ENCODE results near the gene COX7A1. TPM values are rescaled to one million over a fixed set of nuclear protein-coding genes. Genes with fewer than 3 reads are reported as not detected.

COX7A1 gene
- total and polyA plus RNA-seq, 10 of the 15 experiments (the other 5 are each of a cell fraction or from before 2014, with no cell fraction given), result not detected

DNA sequence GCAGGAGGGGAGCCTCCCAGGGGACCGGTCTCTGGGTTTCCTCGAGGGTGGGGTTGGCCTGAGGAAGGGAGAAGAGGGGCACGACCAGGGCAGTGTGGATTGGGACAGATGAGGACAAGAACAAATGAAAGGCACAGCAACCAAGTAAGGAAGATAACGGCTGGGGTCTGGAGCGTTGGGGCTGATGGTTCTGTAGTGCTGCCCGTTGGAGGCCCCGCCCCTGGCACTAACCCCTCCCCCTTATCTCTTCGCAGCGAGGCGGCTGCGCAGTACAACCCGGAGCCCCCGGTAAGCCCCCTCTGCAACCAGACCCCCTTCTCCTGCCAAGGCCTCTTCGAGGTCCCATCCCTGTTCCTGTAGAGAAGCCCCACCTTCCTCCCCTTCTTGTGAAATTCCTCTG is 10.2 kb downstream of the COX7A1 start:
- BruUV-seq (replicated peaks), result no TSS peak
- peaks cover 16% of the 10 kb centered on the region for H3K79me2 ChIP-seq (ENCODE audit: control insufficient read depth, insufficient read depth, low read length)
- H3K4me2 ChIP-seq (ENCODE audit: control insufficient read depth, insufficient read depth), result peak overlapping the region; percentile 89; the same call in 1 of the 2 replicates
- peaks cover 6% of the 10 kb centered on the region; the same call in 1 of the 2 replicates for H3K4me1 ChIP-seq (ENCODE audit: control insufficient read depth, insufficient read depth, low read length)
- H2AFZ ChIP-seq (ENCODE audit: control insufficient read depth, low read depth, low read length), result no peak overlapping the region
- 93% methylated on average over 12 of the region's 14 CpGs for WGBS (ENCODE audit: insufficient coverage, insufficient replicate concordance, low lambda C conversion rate, missing lambda C conversion rate)
- H3K36me3 ChIP-seq (ENCODE audit: control insufficient read depth in 2 of 2, insufficient read depth in 2 of 2, low read length in 1 of 2), result peaks cover 11 to 16% of the 10 kb centered on the region in 2 experiments; a peak in 3 of 4 replicates
- intact Hi-C loops (cut with micrococcal nuclease; ENCODE audit: unreplicated experiment) (no loop called here), in situ Hi-C loops (cut with MboI) (no loop called here)
- H3K9me3 ChIP-seq (replicated peaks; ENCODE audit: control insufficient read depth, insufficient read depth, low read length), result no peaks in the 10 kb centered on the region
- CTCF ChIA-PET, result no interaction called here
- no peaks in the 10 kb centered on the region for H3K27me3 ChIP-seq (replicated peaks in 1 of 2; ENCODE audit: control insufficient read depth in 2 of 2, insufficient read depth in 2 of 2, low read length in 1 of 2)
- no peak overlapping the region for H3K9ac ChIP-seq (ENCODE audit: control insufficient read depth, insufficient read depth, low read length)
- no peak overlapping the region for H3K27ac ChIP-seq (ENCODE audit: control insufficient read depth, insufficient read depth)
- RAD21 ChIA-PET (ENCODE audit: unreplicated experiment), result no interaction called here
- POLR2A ChIA-PET, result no interaction called here
- ATAC-seq, result no peak
- FAIRE-seq, result no peak
- peaks cover 6% of the 10 kb centered on the region for H4K20me1 ChIP-seq (ENCODE audit: control insufficient read depth, insufficient read depth)
- SMC1A ChIA-PET (ENCODE audit: uncharacterized antibody, unreplicated experiment), result no interaction called here
- TF ChIP-seq, protein P1, sequence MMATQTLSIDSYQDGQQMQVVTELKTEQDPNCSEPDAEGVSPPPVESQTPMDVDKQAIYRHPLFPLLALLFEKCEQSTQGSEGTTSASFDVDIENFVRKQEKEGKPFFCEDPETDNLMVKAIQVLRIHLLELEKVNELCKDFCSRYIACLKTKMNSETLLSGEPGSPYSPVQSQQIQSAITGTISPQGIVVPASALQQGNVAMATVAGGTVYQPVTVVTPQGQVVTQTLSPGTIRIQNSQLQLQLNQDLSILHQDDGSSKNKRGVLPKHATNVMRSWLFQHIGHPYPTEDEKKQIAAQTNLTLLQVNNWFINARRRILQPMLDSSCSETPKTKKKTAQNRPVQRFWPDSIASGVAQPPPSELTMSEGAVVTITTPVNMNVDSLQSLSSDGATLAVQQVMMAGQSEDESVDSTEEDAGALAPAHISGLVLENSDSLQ (IDR thresholded peaks at IDR 0.05), result no peak
- no peak overlapping the region; the same call in 1 of the 2 replicates for H3K4me3 ChIP-seq
- no peak for DNase-seq (ENCODE audit: low read depth, low spot score)

- intact Hi-C loops (cut with micrococcal nuclease; ENCODE audit: unreplicated experiment), result no loop called here
- Histone ChIP-seq H3K36me3 (ENCODE audit: control insufficient read depth in 2 of 2, insufficient read depth in 2 of 2, low read length in 1 of 2) (peaks cover 9 to 13% of the 10 kb centered on the region in 2 experiments; a peak in 3 of 4 replicates), H3K9me3 (replicated peaks; ENCODE audit: control insufficient read depth, insufficient read depth, low read length) (no peaks in the 10 kb centered on the region), H3K9ac (ENCODE audit: control insufficient read depth, insufficient read depth, low read length) (no peak overlapping the region; the same call in 1 of the 2 replicates), H3K27me3 (replicated peaks in 1 of 2; ENCODE audit: control insufficient read depth in 2 of 2, insufficient read depth in 2 of 2, low read length in 1 of 2) (no peaks in the 10 kb centered on the region), H4K20me1 (ENCODE audit: control insufficient read depth, insufficient read depth) (peaks cover 6% of the 10 kb centered on the region), H3K27ac (ENCODE audit: control insufficient read depth, insufficient read depth) (no peak overlapping the region; the same call in 1 of the 2 replicates), H3K4me3 (peak overlapping the region; percentile 96), H3K79me2 (ENCODE audit: control insufficient read depth, insufficient read depth, low read length) (peaks cover 16% of the 10 kb centered on the region), H3K4me1 (ENCODE audit: control insufficient read depth, insufficient read depth, low read length) (peaks cover 10% of the 10 kb centered on the region; the same call in 1 of the 2 replicates), H2AFZ (ENCODE audit: control insufficient read depth, low read depth, low read length) (no peak overlapping the region), H3K4me2 (ENCODE audit: control insufficient read depth, insufficient read depth) (peak overlapping the region; percentile 89)
- RAD21 ChIA-PET (ENCODE audit: unreplicated experiment), result interaction anchor here (2.0 kb wide), 1 partner anchor 13 kb away, joined by 9 read pairs; no protein-coding TSS in a partner anchor
- in situ Hi-C loops (cut with MboI), result no loop called here
- FAIRE-seq, result peak; percentile 74
- POLR2A ChIA-PET, result interaction anchor here (0.7 to 2.0 kb wide), 5 partner anchors 13 to 41 kb away, joined by 3 to 12 read pairs (median 8); partner anchors contain the start of genes POLR2I and TBCB
- TF ChIP-seq POLR2A (IDR thresholded peaks at IDR 0.05; ENCODE audit: low read depth, low read length), result peak; percentile 74
- no peak for TF ChIP-seq EP300 (IDR thresholded peaks at IDR 0.05; ENCODE audit: borderline replicate concordance in 1 of 2, control insufficient read depth in 1 of 2, low read depth in 2 of 2, low read length in 2 of 2)
- TF ChIP-seq NRF1 (conservative IDR thresholded peaks at IDR 0.05; ENCODE audit: low read depth, low read length), result peak; percentile 25; the same call in 1 of the 2 replicates
- peak; percentile 66; the same call in 1 of the 2 replicates for TF ChIP-seq YY1 (IDR thresholded peaks at IDR 0.05; ENCODE audit: low read depth, low read length)
- no peak for TF ChIP-seq USF2 (IDR thresholded peaks at IDR 0.05; ENCODE audit: borderline replicate concordance, low read depth, low read length)
- TF ChIP-seq HDGF (IDR thresholded peaks at IDR 0.05), result peak; percentile 78
- TF ChIP-seq RUNX3 (IDR thresholded peaks at IDR 0.05; ENCODE audit: low read length), result 0 out of 2 replicates have a peak, but pooled peaks have one; percentile 12
- CTCF ChIA-PET, result interaction anchor here (6.3 kb wide), 1 partner anchor 13 kb away, joined by 37 read pairs; no protein-coding TSS in a partner anchor
- WGBS (ENCODE audit: insufficient coverage, insufficient replicate concordance, low lambda C conversion rate, missing lambda C conversion rate), result 44% methylated on average over 18 of the region's 42 CpGs
- peak; percentile 53 for DNase-seq (ENCODE audit: low read depth, low spot score)
- SMC1A ChIA-PET (ENCODE audit: uncharacterized antibody, unreplicated experiment), result no interaction called here
- ATAC-seq, result peak; percentile 79
- no TSS peak for BruUV-seq (replicated peaks)
These were observed 11.0 kb downstream of the COX7A1 start for GRCh38 chr19:36141039-36141927.

Measured in GM12878 (cell line).